Erythroblast (primary cell): ENCODE data around the gene ALDH1A1.

Source experiments
- GATA1 ChIP-seq: IDR thresholded peaks from 2 replicates; pipeline ENCODE4 v1.6.1; 2011; ENCODE audit warnings: low read depth, mild to moderate bottlenecking, control low read depth, low read length, moderate library complexity
- POLR2A ChIP-seq: IDR thresholded peaks from 2 replicates; pipeline ENCODE4 v1.6.1; 2011; ENCODE audit warnings: mild to moderate bottlenecking, low read length

DNA sequence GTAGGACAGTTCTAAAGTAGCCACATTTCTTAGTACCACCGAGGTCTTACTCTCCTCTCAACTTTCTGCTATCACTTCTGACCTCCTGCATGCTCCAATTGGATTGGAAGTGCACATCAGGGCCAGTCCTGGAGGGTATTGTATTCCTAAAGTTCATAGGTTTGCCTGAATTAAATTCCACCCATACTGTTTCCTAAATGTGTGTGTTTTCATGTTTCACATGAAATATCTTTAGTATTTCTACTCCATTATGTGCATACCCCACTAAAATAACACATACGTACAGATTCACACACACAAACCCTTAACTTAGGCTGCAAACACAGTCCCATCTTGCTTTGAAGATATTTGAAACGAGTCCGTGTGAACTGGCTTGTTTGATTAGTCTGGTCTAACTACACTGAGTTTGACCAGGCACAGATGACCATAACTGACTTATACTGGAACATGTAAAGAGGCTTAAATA, 24.8 kb downstream of the ALDH1A1 start:
- TF ChIP-seq POLR2A: no peak
- no peak for TF ChIP-seq GATA1
